ENCODE measurements around the gene DDX54.

Gene DDX54

DNA sequence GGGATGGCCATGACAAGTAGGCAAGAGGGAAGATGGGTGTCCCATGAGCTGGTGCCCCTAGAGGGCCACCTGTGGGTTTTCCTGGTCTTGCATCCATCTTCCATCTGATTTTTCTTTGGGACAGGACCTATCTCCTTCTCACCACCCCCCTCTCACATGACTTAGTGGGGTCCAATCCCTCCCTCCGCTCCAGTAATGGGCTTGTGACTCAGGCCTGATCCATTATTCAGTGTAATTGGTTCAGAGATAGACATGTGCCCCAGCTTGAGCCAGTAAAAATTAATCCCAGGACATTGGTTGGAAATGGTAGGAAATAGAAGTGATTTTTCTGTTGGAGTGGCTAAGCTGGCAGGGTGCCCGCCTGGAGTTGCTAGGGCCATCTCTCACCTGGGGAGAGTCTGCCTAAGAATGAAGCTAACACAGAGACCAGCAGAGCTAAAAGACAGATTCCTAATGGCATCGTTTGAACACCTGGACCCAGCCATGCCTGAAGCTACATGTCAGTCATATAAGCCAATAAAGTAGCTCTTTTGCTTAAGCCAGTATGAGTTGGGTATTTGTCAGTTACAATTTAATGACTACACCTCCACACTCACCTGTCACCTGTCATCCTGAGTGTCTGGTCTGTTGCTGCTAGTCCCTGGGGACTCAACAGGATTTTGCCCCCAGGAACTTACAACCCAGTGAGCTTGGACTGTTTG is 64.5 kb downstream of the DDX54 start:
- peak; percentile 61 for DNase-seq (ENCODE audit: low spot score)

DNA sequence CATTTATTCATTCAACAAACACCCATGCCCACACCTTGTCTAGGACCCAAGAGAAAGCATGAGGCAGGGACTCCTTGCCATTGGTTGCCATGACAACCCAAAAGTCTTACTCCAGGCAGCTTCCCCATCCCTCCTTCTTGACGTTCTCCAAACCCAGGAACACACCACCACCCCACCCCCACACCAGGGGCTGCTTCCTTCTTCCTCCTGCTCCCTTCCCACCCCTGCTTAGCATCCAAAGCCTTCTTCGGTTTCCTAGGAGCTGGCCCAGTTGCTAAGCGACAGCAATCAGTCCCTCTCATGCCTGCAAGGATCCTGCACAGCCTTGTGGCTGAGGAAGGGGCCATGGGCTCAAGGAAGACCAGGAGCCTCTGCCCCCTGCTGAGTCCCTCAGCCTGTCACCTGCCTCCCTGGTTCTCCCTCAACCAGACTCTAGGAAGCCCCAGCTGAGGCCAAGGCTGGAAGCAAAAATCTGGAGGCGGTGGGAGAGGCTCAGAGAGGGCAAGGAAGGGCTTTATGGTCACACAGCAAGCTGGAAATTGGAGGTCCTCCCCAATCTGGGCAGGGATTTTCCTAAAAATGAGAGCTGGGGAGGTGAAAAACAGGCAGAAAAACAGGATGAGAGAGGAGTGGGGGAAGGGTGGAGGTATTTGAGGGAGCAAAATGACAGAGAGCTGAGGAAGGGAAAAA is 65.2 kb downstream of the DDX54 start:
- DNase-seq (ENCODE audit: low spot score): no peak

DNA sequence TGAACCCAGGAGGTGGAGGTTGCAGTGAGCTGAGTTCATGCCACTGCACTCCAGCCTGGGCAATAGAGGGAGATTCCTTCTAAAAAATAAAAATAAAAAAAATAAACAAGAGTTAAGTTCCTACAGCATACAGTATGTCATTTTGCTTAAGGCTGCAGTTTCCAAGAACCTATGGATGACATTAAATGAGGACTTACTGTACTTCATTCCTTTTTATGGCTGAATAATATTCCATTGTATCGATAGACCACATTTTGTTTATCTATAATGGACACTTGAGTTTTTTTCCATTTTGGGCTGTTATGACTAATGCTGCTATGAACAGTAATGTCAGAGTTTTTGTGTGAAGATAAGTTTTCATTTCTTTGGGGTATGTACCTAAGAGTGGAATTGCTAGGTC is 67.1 kb downstream of the DDX54 start:
- no peak for DNase-seq (ENCODE audit: low spot score)

DNA sequence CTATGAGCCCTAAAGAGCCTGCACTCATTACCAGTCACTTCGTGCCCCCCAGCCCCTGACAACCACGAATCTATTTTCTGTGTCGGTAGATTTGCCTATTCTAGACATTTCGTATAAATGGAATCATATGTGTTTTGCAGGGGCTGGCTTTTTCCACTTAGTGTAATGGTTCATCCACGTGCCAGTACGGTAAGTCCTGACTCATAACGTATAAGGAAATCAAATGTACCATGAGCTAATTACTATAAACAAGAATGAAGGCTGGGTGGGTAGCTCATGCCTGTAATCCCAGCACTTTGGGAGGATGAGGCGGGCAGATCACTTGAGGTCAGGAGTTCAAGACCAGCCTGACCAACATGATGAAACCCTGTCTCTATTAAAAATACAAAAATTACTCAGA is 67.6 kb downstream of the DDX54 start:
- peak; percentile 47 for DNase-seq (ENCODE audit: low spot score)

DNA sequence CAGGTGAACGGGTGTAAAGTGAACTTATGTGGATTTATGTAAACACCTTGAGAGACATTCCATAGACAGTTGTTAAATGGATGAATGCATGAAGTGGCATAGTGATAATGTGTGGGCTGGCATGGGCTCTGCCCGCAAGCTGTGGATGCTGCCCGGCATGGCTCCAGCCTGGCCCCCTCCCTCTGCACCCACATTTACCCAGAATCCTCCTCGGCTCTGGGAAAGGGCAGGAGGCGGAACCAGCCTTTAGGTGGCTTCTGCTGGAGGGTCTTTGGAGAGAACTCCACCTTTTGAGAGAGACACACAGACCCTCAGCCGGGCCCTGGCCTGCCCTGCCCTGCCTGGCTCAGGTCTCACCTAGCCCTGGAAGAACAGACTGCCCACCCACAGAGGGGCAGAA is 68.4 kb downstream of the DDX54 start:
- DNase-seq (ENCODE audit: low spot score): no peak

DNA sequence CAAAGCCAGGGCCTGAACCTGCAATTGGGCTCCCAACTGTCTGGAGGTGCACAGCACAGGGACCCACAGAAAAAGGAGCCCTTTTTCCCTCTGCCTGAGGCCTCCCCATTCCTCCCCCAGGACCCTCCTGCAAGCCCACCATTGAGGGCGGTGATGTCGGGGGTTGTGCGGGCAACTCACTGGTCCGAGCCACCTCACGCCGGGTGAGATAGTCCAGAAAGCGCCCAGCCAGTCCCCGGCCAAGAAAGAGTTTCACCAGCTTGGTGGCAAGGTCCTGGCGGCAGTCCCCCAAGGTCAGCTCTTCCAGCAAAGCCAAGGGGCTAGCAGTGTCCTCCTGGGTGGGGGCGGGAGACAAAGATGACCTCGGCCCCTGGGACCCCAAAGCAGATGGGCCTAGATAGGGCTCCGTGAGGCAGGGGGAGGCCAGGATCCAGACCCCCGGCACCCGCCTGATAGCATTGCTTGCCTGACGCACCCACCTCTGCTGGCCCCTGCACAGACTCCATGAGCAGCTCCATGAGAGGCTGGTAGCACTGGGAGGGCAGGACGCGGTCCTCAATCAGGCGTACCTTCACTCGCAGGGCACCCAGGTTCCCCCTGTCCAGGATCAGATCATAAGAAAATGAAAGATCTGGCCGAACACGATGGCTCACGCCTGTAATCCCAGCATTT is 69.7 kb downstream of the DDX54 start:
- no peak for DNase-seq (ENCODE audit: low spot score)

DNA sequence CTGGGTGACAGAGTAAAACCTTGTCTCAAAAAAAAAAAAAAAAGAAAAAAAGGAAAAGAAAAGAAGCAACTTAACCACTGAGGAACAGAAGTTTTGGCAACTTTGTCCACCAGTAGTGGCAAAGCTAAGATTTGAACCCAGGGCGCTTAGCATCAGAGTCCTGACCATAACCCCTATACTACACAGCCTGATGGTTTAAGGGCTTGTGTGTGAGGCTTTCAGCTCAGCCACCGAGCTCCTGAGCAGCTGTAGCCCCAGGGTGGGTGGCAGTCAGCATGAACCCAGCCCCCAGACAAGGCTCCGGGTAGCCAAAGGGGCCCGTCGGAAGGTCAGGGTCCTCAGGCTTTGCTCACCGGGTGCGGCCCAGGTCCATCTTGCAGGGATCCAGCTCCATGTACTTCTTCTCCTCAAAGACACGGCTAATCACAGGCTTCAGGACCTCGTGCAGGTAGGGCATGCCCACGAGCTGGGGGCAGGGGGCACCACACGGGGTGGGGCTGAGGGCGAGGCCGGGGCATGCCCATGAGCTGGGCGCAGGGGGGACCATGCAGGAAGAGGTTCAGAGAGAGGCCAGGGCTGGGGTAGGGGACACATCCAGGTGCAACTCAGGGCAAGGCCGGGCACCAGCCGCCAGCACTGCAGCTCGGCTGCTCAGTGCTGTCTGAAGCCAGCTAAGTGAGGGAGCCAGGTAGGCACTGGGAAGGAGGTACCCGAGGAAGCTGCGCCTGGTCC is 70.7 kb downstream of the DDX54 start:
- no peak for DNase-seq (ENCODE audit: low spot score)

DNA sequence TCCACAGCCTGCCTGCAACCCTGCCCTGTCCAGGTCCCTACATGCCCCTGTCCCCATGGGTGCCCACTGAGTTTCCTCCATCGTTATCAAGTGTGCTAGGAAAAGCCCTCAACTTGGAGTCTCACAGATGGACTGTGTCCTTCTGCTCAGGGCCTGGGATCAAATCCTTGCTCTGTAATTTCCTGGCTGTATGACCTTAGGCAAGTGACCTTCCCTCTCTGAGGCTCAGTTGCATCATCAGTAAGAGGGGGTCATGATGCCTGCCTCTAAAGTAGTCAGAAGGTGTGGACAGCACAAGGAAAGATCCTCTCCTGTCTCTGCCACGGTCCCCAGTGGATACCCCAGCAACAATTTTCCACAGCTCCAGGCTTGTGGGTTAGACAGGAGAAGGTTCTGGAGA is 71.9 kb downstream of the DDX54 start:
- no peak for DNase-seq (ENCODE audit: low spot score)

DNA sequence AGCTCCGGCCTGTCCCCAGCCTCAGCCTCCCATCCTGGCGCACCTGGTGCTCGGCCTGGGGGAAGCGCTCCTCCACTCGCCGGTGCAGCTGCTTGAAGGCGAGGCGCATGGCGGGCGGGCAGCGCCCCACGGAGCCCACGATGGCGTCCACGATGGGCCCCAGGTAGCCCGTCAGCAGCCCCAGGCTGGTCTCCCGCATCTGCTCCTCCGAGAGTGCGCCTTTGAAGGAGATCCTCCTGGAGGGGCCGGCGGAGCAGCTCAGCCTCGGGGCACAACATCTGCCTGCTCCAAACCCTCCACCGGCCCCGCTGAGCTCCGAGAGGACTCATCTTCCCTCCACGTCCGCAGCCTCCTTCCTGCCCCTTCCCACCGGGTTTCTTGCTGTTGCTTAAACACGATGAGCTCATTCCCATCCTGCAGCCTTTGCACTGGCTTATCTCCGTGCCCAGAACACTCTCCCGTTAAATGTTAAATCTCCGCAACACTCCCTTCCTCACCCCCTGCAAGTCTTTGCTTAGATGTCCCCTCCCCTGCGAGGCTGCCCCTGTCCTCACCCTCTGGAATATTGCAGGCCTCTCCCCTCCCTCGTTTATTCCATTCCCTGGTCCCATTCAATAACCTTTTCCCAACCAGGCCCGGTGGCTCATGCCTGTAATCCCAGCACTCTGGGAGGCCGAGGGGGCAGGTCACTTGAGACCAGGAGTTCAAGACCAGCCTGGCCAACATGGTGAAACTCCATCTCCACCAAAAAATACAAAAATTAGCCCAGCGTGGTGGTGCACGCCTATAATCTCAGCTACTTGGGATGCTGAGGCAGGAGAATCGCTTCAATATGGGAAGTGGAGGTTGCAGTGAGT is 73.0 kb downstream of the DDX54 start:
- no peak for DNase-seq (ENCODE audit: low spot score)

DNA sequence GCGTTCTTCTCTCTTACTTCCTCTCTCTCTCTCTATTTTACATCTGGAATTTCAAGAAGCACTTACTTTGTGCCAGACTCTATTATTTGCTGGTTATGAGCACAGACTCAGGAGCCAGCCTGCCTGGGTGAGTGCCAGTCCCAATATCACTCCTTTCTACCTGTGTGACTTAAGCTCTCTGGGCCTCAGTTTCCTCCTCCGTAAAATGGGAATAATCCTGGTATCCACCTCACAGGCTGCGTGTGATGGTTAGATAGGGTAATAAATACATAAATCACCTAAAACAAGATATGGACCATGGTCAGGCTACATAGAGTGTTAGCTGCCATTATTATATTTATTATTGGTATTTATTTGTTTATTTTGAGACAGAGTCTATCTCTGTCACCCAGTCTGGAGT is 74.0 kb downstream of the DDX54 start:
- no peak for DNase-seq (ENCODE audit: low spot score)

DNA sequence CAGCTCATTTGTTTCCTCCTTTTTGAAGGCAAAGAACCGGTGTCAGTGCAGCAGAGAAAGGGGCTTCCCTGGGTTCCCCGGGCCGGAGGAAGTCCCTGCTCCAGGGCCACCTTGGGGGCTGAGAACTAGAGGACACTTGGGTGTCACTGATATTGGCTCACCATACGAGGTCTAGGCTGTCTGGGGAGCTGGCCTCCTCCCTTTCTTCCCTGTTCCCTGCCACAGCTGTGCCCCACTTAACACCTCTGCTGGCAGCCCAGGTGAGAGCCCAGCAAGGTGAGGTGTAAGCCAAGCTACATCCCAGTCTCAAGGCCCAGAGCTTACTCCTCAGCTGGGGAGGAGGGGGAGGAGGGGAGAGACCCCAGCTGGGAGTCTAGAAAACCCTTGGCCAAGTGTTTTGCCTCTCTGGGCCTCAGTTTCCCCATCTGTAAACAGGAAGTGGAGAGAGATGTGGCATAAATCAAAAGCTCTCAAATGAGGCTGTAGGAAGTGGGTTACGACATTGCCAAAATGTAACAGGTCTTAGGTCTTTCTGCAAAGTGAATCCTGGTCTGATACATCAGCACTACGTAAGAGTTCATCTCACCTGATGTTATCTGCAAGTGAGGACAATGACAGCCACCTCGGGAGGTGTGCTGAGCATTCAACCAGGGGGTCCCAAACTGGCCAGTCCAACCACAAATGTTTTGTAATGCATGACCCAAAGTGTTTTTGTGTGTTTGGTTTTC is 75.2 kb downstream of the DDX54 start:
- no peak for DNase-seq (ENCODE audit: low spot score)

DNA sequence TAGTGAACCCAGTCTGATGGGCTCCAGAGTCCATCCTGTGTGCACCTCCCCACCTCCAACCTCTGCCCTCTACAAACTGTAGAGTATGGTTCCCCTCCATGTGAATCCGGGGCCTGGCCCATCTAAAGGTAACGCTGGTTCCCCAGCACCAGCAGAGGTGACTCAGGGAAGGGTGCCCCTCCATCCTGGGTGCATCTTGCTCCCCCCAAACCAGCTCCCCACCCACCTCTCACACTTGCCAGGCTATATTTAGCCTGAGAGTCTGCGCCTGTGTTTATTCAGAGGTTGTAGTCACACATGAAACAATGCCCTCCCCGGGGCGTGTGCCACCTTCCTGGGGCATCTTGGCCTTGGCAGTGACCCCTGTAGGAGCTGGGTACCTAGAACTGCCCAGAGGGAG is 75.9 kb downstream of the DDX54 start:
- no peak for DNase-seq (ENCODE audit: low spot score)

DNA sequence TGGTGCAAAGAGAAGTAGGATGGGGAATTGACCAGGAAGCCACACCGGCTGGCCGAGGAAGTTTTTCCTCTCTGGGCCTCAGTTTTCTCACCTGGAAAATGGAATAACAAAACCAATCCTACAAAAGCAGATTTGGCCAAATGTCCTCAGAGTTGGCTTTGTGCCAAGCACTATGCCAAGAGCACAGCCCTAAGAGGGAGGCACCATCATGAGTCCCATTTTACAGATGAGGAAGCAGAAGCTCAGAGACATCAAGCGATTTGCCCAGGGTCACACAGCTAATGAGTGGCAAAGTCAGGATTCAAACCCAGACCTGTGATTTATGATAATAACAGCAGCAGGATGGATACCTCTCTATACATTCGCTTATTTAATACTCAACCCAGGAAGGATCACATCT is 77.0 kb downstream of the DDX54 start:
- no peak for DNase-seq (ENCODE audit: low spot score)

Measured in RKO (cell line).